SK-MEL-5 (cell line): ENCODE data around the gene ZDHHC14. TPM values are rescaled to one million over a fixed set of nuclear protein-coding genes. Genes with fewer than 3 reads are reported as not detected.
"Not testable (repeated sequence)": the region's sequence is repeated elsewhere in the genome, so short reads cannot be mapped to it uniquely, and the experiment has no call there.

Experiments used
- DNase-seq: peaks from one replicate; pipeline ENCODE4 v3.0.0-alpha.2; 2016; ENCODE audit warnings: low read depth, low spot score
- in situ Hi-C: cut with HindIII; loops from 2 replicates; pipeline ENCODE4 v1.10.0; 2016; ENCODE audit warnings: low sequenced_read_pairs, high pct_unique_total_duplicates, low pct_unique_long_range_greater_than_20kb
- total RNA-seq: library from RNA; depleted of rRNA; stranded (reverse); fragments of >200 nt; shearing (Covaris generic); gene quantifications from 2 replicates; pipeline ENCODE4 v1.2.3, GENCODE V29; 2014

The ZDHHC14 gene
- total RNA-seq, 1 experiment from 2014 or later = 2.9 TPM

GRCh38 chr6:157699777-157700636 is 319.0 kb downstream of the ZDHHC14 start:
- in situ Hi-C loops = no loop called here
- no peak for DNase-seq

GRCh38 chr6:157706351-157706750 is 325.4 kb downstream of the ZDHHC14 start:
- in situ Hi-C loops, DNase-seq: not testable (repeated sequence)

- in situ Hi-C loops = no loop called here
- DNase-seq = no peak
Measured at GRCh38 chr6:157706883-157707282, 325.9 kb downstream of the ZDHHC14 start.

- in situ Hi-C loops = no loop called here
Measured at GRCh38 chr6:157707576-157707975, 326.6 kb downstream of the ZDHHC14 start.

GRCh38 chr6:157708239-157708638 is 327.2 kb downstream of the ZDHHC14 start:
- DNase-seq = no peak
- in situ Hi-C loops = no loop called here

More at GRCh38 chr6:157707576-157707975, 326.6 kb downstream of the ZDHHC14 start:
- no peak for DNase-seq

GRCh38 chr6:157708933-157709332 is 327.9 kb downstream of the ZDHHC14 start:
- no peak for DNase-seq
- in situ Hi-C loops = no loop called here

- DNase-seq = no peak
- in situ Hi-C loops = no loop called here
Measured at GRCh38 chr6:157709555-157709954, 328.6 kb downstream of the ZDHHC14 start.

GRCh38 chr6:157710604-157711003 is 329.6 kb downstream of the ZDHHC14 start:
- DNase-seq = no peak
- in situ Hi-C loops = no loop called here

GRCh38 chr6:157711060-157711459 is 330.1 kb downstream of the ZDHHC14 start:
- in situ Hi-C loops = no loop called here
- DNase-seq = no peak

- no peak for DNase-seq
- in situ Hi-C loops = no loop called here
Measured at GRCh38 chr6:157712585-157713295, 331.8 kb downstream of the ZDHHC14 start.

GRCh38 chr6:157713451-157714152 is 332.6 kb downstream of the ZDHHC14 start:
- no peak for DNase-seq
- in situ Hi-C loops = no loop called here

- DNase-seq = no peak
- in situ Hi-C loops = no loop called here
Measured at GRCh38 chr6:157714153-157714490, 333.1 kb downstream of the ZDHHC14 start.

GRCh38 chr6:157715728-157716164 is 334.8 kb downstream of the ZDHHC14 start:
- in situ Hi-C loops = no loop called here
- DNase-seq = no peak

GRCh38 chr6:157716251-157716995 is 335.4 kb downstream of the ZDHHC14 start:
- no peak for DNase-seq
- in situ Hi-C loops = no loop called here

- in situ Hi-C loops = no loop called here
- no peak for DNase-seq
Measured at GRCh38 chr6:157717340-157717748, 336.4 kb downstream of the ZDHHC14 start.

GRCh38 chr6:157718503-157719187 is 337.7 kb downstream of the ZDHHC14 start:
- DNase-seq = no peak
- in situ Hi-C loops = no loop called here

GRCh38 chr6:157720964-157721363 is 340.0 kb downstream of the ZDHHC14 start:
- in situ Hi-C loops, DNase-seq: not testable (repeated sequence)
